VCaP (cell line): ENCODE data around the gene HMCN2.

Experiments used
- H3K27ac ChIP-seq: fragments of 450-650 bp; 2 replicates; pipeline ENCODE4 v1.5.1; 2017
- TF ChIP-seq, protein P1 (sequence below): fragments of 450-650 bp; conservative IDR thresholded peaks from 2 replicates; pipeline ENCODE4 v1.5.1; 2017; ENCODE audit warnings: mild to moderate bottlenecking, moderate library complexity

HMCN2 gene

DNA sequence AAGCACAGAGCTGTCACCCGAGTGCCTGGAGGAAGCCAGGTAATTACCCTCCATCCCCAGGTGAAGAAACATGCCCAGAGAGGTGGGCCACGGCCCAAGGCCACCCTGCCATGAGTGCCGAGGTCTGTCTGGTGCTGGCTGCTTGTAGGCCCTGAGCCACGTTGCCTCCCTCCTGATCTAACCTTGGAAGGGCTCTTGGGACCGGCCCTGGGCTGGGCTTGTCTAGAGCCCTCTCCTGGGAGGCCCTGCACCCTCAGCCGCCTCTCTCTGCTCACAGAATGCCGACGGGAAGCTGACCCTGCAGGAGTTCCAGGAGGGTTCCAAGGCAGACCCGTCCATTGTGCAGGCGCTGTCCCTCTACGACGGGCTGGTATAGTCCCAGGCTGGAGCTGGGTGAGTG, 39.4 kb upstream of the HMCN2 start:
- TF ChIP-seq, protein P1, sequence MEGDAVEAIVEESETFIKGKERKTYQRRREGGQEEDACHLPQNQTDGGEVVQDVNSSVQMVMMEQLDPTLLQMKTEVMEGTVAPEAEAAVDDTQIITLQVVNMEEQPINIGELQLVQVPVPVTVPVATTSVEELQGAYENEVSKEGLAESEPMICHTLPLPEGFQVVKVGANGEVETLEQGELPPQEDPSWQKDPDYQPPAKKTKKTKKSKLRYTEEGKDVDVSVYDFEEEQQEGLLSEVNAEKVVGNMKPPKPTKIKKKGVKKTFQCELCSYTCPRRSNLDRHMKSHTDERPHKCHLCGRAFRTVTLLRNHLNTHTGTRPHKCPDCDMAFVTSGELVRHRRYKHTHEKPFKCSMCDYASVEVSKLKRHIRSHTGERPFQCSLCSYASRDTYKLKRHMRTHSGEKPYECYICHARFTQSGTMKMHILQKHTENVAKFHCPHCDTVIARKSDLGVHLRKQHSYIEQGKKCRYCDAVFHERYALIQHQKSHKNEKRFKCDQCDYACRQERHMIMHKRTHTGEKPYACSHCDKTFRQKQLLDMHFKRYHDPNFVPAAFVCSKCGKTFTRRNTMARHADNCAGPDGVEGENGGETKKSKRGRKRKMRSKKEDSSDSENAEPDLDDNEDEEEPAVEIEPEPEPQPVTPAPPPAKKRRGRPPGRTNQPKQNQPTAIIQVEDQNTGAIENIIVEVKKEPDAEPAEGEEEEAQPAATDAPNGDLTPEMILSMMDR = no peak

DNA sequence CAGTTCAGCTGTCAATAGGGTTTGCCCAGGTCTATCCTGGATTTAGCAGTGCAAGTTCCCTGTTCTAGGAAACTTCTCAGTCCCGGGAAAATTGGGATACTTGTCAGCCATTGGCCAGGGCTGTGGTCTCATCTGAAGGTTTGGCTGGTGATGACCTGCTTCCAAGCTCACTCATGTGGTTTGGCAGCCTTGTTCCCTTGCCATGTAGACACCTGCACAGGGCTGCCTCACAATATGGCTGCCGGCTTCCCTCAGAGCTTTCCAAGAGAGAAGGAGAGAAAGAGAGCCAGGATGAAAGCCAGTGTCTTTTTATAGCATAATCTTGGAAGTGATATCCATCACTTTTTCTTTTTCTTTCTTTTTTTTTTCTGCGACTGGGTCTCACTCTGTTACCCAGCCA, 37.7 kb upstream of the HMCN2 start:
- no peak overlapping the region for H3K27ac ChIP-seq
- TF ChIP-seq, protein P1 = no peak

More for the DNA sequence above, 39.4 kb upstream of the HMCN2 start:
- H3K27ac ChIP-seq = no peak overlapping the region

- TF ChIP-seq, protein P1 = no peak
- no peak overlapping the region for H3K27ac ChIP-seq
Measured at GRCh38 chr9:130229759-130230158, 35.8 kb upstream of the HMCN2 start.

DNA sequence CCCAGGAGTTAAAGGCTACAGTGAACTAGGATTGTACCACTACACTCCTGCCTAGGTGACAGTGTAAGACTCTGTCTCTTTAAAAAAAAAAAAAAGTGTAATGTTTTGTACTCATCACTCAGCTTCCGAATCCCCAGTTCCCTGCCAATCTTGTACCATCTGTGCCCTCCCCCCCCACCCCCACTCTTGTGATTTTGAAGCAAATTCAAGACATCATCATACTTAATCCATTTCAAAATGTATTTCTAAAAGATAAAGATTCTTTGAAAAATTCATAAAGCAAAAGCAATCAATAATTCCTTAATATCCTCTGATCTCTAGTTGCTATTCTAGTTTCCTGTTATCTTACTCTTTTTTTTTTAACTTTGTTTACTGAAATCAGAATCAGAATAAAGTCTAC, 34.9 kb upstream of the HMCN2 start:
- H3K27ac ChIP-seq = no peak overlapping the region
- TF ChIP-seq, protein P1 = no peak

GRCh38 chr9:130232899-130233586, 32.5 kb upstream of the HMCN2 start:
- TF ChIP-seq, protein P1 = no peak

DNA sequence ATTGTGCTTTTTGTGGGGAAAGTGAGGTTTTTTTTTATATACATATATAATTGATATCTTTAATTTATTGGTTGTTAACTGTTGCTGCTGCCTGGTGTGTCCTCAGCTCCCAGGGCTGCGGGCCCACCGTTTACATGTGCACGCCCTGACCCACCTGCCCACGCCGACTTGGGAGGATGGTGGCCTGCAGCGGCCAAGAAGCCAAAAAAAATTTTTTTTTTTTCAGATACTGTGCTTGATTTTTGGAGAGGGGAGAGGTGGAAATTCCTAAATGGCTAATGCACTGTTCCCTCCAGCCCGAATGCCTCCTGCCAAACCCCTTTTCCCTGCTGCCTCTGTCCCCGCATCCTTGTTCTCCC, 32.0 kb upstream of the HMCN2 start:
- TF ChIP-seq, protein P1 = no peak
- H3K27ac ChIP-seq = no peak overlapping the region

More at GRCh38 chr9:130232899-130233586, 32.5 kb upstream of the HMCN2 start:
- no peak overlapping the region for H3K27ac ChIP-seq

DNA sequence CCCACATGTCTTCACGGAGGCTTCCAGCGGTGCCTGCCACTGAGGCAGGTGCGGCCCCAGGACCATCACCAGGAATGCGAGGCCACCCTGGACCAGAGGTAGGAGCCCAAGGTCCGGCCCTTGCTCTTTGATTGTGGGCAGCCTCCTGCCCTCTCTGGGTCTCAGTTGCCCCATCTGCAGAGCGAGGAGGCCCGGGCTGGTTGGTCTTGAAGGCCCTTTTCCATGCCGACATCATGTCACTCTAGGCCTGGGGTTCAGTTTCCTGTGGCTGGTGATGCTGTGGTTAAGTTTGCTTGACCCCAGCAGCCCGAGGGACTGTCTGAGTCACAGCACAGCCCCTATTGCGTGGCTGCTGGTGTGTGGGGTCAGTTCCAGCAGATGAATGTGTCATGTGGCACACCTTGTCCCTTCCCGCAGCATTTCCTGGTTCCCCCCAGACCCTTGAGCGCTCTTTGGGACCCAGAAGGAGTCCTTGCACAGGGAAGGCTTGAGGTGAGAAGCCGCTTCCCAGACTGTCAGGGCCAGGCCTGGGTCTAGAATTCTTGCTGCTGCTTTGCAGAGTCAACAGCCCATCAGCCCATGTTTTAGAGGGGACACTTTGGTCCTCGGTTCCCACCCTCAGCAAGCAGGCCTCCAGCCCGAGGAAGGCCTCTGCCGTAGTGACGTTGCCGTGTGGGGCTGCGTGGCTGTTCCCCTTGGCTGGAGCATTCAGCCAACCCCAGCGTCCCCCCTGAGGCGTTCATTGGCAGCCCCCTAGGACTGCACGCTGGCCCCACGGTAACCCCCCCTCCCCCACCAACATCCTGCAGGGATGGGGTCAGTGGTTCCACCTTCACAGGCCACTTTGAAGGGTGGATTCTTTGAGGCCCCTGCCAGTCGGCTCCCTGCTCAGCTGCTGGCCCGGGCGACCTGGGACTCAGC, 31.0 kb upstream of the HMCN2 start:
- TF ChIP-seq, protein P1 = no peak
- no peak overlapping the region for H3K27ac ChIP-seq
